GM20000 (cell line): Measurements from ENCODE around the gene IQGAP2.

ENCODE experiments used
- DNase-seq: peaks from one replicate; pipeline ENCODE4 v3.0.0; 2012; ENCODE audit warnings: low spot score
- CTCF ChIP-seq: IDR thresholded peaks from 2 replicates; pipeline ENCODE4 v1.5.1; 2012; ENCODE audit warnings: mild to moderate bottlenecking, control low read depth; ENCODE audit errors: extremely low read depth, missing control alignments

The IQGAP2 gene

GRCh38 chr5:76446776-76447175, 43.7 kb downstream of the IQGAP2 start:
- DNase-seq: no peak
- no peak for TF ChIP-seq CTCF

DNA sequence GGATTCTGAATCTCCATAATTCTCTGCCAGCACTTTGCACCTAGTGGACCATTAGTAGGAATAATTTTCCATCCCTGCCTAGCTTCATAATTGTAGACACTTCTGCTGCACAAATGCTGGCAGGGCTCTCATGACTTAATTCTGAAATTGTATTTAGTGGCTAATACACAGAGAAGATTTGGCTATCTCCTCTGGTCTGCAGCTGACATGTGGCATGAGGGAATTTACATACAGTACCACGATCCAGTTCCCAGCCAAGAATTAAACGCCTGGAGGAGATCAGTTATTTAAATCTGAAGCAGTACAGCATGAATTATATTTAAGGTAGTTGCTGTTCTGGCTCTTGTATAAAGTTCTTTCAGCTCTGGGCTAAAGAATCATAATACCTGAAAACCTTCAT, 46.5 kb downstream of the IQGAP2 start:
- DNase-seq: no peak
- no peak for TF ChIP-seq CTCF

DNA sequence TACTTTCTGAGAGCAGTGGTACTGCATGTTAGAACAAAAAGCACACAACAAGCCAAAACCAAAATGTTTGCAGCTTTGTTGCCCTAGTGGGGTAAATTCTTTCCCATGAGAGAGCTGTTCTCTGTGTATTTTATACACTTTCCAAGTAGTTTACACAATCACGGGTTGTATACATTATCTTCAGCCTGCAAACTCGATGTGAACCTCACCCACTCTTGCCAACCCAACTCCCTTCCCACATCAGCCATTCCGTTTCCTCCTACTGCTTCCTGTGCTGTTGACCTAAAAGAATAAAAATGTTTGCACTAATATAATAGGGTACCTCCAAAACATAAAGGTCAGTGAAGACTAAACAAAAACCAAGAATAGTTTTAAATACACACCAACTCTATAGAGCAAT, 47.0 kb downstream of the IQGAP2 start:
- no peak for TF ChIP-seq CTCF
- no peak for DNase-seq

DNA sequence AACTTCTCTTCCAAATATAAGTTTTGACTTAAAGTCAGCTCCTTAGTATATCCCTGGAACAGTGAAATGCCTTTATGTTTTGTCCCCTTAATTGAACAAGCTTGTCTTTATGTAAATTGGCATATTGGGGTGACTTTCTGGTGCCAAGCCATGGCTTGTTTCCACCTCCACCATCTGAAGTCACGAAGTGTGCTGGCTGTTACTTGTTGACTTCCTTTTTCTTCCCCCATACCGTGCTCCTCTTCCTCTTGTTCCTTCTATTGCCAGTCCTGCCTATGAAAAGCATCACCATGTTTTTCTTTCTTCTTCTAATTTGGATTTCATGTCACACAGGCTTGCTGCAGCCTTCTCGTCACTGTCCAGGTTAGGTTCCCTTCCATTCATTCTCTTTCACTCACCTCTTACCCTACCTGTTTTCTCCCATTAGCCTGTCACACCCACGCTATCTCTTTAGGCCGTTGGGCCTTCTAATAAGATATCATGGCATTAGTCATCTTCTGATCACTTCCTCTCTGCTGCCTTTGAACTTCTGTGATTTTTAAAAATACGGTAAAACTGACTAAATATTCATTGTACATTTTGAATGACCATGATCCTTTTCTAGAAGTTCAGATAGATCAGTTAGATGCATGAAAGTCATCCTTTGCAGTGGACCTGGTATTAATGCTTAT, 48.1 kb downstream of the IQGAP2 start:
- no peak for TF ChIP-seq CTCF
- DNase-seq: no peak

GRCh38 chr5:76455531-76456133, 52.5 kb downstream of the IQGAP2 start:
- no peak for DNase-seq

DNA sequence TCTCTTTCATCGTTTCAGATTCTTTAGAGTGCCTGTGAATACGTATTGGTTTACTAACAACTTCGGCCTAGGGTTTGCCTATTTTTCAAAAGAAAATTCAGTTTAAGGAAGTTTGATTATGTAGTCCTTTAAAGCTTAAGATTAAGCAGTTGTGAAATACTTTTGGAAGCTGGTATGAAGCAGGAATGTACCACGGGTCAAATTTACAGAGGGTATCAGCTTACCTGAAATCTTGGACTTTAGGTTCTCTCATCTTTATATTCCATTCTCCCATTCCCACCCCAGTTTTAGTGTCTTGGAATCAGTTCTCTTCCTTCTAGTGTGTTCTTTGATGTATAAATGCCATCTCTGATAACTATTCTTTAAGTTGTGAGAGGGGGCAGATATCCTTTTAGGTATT, 53.2 kb downstream of the IQGAP2 start:
- no peak for TF ChIP-seq CTCF
- DNase-seq: no peak

More at GRCh38 chr5:76455531-76456133, 52.5 kb downstream of the IQGAP2 start:
- TF ChIP-seq CTCF: no peak

GRCh38 chr5:76457674-76458485, 54.8 kb downstream of the IQGAP2 start:
- TF ChIP-seq CTCF: no peak
- no peak for DNase-seq
